Caki2 (cell line): ENCODE measurements around the gene SLC25A17. TPM values are rescaled to one million over a fixed set of nuclear protein-coding genes. Genes with fewer than 3 reads are reported as not detected.
A peak's percentile ranks its signal among the peaks of the same experiment; 100 is the strongest.
"Not testable (repeated sequence)": the region's sequence is repeated elsewhere in the genome, so short reads cannot be mapped to it uniquely, and the experiment has no call there.

ENCODE experiments used
- DNase-seq: peaks from one replicate; pipeline ENCODE4 v3.0.0-alpha.2; 2015; ENCODE audit warnings: low read depth
- in situ Hi-C: cut with HindIII; loops from 2 replicates; pipeline ENCODE4 v1.10.0; 2016; ENCODE audit warnings: low sequenced_read_pairs, low pct_unique_long_range_greater_than_20kb, mixed read lengths
- total RNA-seq: library from RNA; depleted of rRNA; stranded (reverse); fragments of >200 nt; shearing (Covaris generic); gene quantifications from 2 replicates; pipeline ENCODE4 v1.2.3, GENCODE V29; 2014; ENCODE audit warnings: low replicate concordance; rRNA removed

Gene SLC25A17
- total RNA-seq, 1 experiment from 2014 or later = 52.5 TPM

- in situ Hi-C loops = no loop called here
These were observed 89.9 kb downstream of the SLC25A17 start for GRCh38 chr22:40729284-40729683.

GRCh38 chr22:40728731-40729189, 90.4 kb downstream of the SLC25A17 start:
- in situ Hi-C loops = no loop called here
- no peak for DNase-seq

More at GRCh38 chr22:40729284-40729683, 89.9 kb downstream of the SLC25A17 start:
- no peak for DNase-seq

- DNase-seq = no peak
- in situ Hi-C loops = no loop called here
These were observed 91.1 kb downstream of the SLC25A17 start for GRCh38 chr22:40727964-40728615.

- in situ Hi-C loops = no loop called here
- DNase-seq = no peak
These were observed 91.8 kb downstream of the SLC25A17 start for GRCh38 chr22:40727070-40727963.

- DNase-seq = no peak
- in situ Hi-C loops = no loop called here
These were observed 92.6 kb downstream of the SLC25A17 start for GRCh38 chr22:40726514-40726913.

- in situ Hi-C loops = no loop called here
- no peak for DNase-seq
These were observed 95.7 kb downstream of the SLC25A17 start for GRCh38 chr22:40723396-40723933.

GRCh38 chr22:40721266-40721665, 97.9 kb downstream of the SLC25A17 start:
- in situ Hi-C loops = no loop called here
- peak; percentile 84 for DNase-seq

GRCh38 chr22:40720538-40721256, 98.4 kb downstream of the SLC25A17 start:
- in situ Hi-C loops = no loop called here
- DNase-seq = peak; percentile 38

GRCh38 chr22:40720156-40720537, 99.0 kb downstream of the SLC25A17 start:
- DNase-seq, in situ Hi-C loops: not testable (repeated sequence)

Other genes with a start within 250 kb of the SLC25A17 start
- gene MRTFA, start 182.6 kb downstream of the SLC25A17 start, total RNA-seq = 9.4 and 24.6 TPM in 2 replicates
- not detected in 2 replicates for gene MCHR1, start 139.9 kb downstream of the SLC25A17 start, total RNA-seq
- 265 and 304 TPM in 2 replicates for gene ST13, start 37.3 kb upstream of the SLC25A17 start, total RNA-seq
- 9.0 and 11.4 TPM in 2 replicates for gene XPNPEP3, start 37.8 kb upstream of the SLC25A17 start, total RNA-seq
- gene DNAJB7, start 42.8 kb upstream of the SLC25A17 start, total RNA-seq = not detected in 2 replicates
- gene RBX1, start 132.0 kb upstream of the SLC25A17 start, total RNA-seq = 76.9 and 79.4 TPM in 2 replicates